Caki2 (cell line): ENCODE measurements around the gene SIAH2. TPM values are rescaled to one million over a fixed set of nuclear protein-coding genes. Genes with fewer than 3 reads are reported as not detected.

Experiments used
- DNase-seq: peaks from one replicate; pipeline ENCODE4 v3.0.0-alpha.2; 2015; ENCODE audit warnings: low read depth
- in situ Hi-C: cut with HindIII; loops from 2 replicates; pipeline ENCODE4 v1.10.0; 2016; ENCODE audit warnings: low sequenced_read_pairs, low pct_unique_long_range_greater_than_20kb, mixed read lengths
- total RNA-seq: library from RNA; depleted of rRNA; stranded (reverse); fragments of >200 nt; shearing (Covaris generic); gene quantifications from 2 replicates; pipeline ENCODE4 v1.2.3, GENCODE V29; 2014; ENCODE audit warnings: low replicate concordance

The SIAH2 gene
- total RNA-seq, 1 experiment from 2014 or later = 20.3 TPM

- in situ Hi-C loops = no loop called here
Measured at GRCh38 chr3:150739877-150740645, 22.9 kb downstream of the SIAH2 start.

GRCh38 chr3:150739200-150739863 lies 23.6 kb downstream of the SIAH2 start:
- in situ Hi-C loops = no loop called here

More at GRCh38 chr3:150739877-150740645, 22.9 kb downstream of the SIAH2 start:
- no peak for DNase-seq

GRCh38 chr3:150738688-150739087 lies 24.3 kb downstream of the SIAH2 start:
- DNase-seq = peak; percentile 30
- in situ Hi-C loops = no loop called here

More at GRCh38 chr3:150739200-150739863, 23.6 kb downstream of the SIAH2 start:
- DNase-seq = no peak

- DNase-seq = no peak
- in situ Hi-C loops = no loop called here
Measured at GRCh38 chr3:150737874-150738679, 24.9 kb downstream of the SIAH2 start.

GRCh38 chr3:150736903-150737832 lies 25.8 kb downstream of the SIAH2 start:
- in situ Hi-C loops = no loop called here
- no peak for DNase-seq

GRCh38 chr3:150736316-150736719 lies 26.7 kb downstream of the SIAH2 start:
- in situ Hi-C loops = no loop called here
- DNase-seq = no peak

GRCh38 chr3:150734795-150735119 lies 28.2 kb downstream of the SIAH2 start:
- no peak for DNase-seq
- in situ Hi-C loops = no loop called here

- in situ Hi-C loops = no loop called here
- no peak for DNase-seq
Measured at GRCh38 chr3:150733936-150734794, 28.8 kb downstream of the SIAH2 start.

GRCh38 chr3:150733373-150733935 lies 29.5 kb downstream of the SIAH2 start:
- DNase-seq = no peak
- in situ Hi-C loops = no loop called here

GRCh38 chr3:150729682-150730360 lies 33.1 kb downstream of the SIAH2 start:
- in situ Hi-C loops = no loop called here
- DNase-seq = no peak

GRCh38 chr3:150727653-150728502 lies 35.1 kb downstream of the SIAH2 start:
- in situ Hi-C loops = no loop called here

GRCh38 chr3:150725548-150725947 lies 37.4 kb downstream of the SIAH2 start:
- in situ Hi-C loops = no loop called here

More at GRCh38 chr3:150727653-150728502, 35.1 kb downstream of the SIAH2 start:
- DNase-seq = no peak

GRCh38 chr3:150723946-150724345 lies 39.0 kb downstream of the SIAH2 start:
- no peak for DNase-seq
- in situ Hi-C loops = no loop called here

More at GRCh38 chr3:150725548-150725947, 37.4 kb downstream of the SIAH2 start:
- no peak for DNase-seq

- DNase-seq = no peak
- in situ Hi-C loops = no loop called here
Measured at GRCh38 chr3:150722267-150722666, 40.7 kb downstream of the SIAH2 start.

- in situ Hi-C loops = no loop called here
- peak; percentile 67 for DNase-seq
Measured at GRCh38 chr3:150721285-150722130, 41.5 kb downstream of the SIAH2 start.
